ENCODE data around the gene YIF1B.

Gene YIF1B

DNA sequence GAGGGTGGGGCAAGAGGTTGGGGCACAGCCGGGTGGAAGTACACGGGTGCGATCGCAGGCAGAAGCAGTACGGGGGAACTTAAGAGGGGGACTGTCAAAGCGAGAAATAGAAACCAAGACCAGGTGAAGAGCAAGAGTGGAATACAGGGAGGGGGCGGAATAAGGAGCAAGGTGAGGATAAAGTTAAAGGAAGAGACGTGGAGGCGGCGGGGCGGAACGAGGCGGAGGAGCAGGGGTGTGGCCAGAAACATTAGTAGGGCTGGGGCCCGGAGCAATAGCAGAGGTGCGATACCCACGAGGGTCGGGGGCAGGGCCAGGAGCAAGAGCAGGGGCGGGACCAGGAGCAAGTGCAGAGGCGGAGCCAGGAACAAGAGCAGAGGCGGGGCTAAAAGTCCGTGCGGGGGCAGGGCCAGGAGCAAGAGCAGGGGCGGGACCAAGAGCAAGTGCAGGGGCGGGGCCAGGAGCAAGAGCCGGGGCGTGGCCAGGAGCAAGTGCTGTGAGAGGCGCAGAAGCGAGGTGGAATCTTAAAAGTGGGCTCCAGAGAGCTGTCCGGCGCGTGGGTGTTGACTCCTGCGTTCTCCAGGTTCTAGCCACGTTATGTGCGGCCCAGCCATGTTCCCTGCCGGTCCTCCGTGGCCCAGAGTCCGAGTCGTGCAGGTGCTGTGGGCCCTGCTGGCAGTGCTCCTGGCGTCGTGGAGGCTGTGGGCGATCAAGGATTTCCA, 21.1 kb upstream of the YIF1B start:
- peaks cover 9% of the 10 kb centered on the region for H3K27me3 Mint-ChIP-seq (ENCODE audit: low read depth, poor library complexity)
- H3K4me3 Mint-ChIP-seq, result peak overlapping the region; percentile 92
- TF ChIP-seq, protein P1, sequence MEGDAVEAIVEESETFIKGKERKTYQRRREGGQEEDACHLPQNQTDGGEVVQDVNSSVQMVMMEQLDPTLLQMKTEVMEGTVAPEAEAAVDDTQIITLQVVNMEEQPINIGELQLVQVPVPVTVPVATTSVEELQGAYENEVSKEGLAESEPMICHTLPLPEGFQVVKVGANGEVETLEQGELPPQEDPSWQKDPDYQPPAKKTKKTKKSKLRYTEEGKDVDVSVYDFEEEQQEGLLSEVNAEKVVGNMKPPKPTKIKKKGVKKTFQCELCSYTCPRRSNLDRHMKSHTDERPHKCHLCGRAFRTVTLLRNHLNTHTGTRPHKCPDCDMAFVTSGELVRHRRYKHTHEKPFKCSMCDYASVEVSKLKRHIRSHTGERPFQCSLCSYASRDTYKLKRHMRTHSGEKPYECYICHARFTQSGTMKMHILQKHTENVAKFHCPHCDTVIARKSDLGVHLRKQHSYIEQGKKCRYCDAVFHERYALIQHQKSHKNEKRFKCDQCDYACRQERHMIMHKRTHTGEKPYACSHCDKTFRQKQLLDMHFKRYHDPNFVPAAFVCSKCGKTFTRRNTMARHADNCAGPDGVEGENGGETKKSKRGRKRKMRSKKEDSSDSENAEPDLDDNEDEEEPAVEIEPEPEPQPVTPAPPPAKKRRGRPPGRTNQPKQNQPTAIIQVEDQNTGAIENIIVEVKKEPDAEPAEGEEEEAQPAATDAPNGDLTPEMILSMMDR (IDR thresholded peaks at IDR 0.05), result no peak
- DNase-seq, result peak; percentile 97
- peaks cover 4% of the 10 kb centered on the region for H3K36me3 Mint-ChIP-seq (ENCODE audit: low read depth)
- H3K9me3 Mint-ChIP-seq, result no peaks in the 10 kb centered on the region
- peaks cover 35% of the 10 kb centered on the region for H3K4me1 Mint-ChIP-seq
- H3K27ac Mint-ChIP-seq, result peak overlapping the region; percentile 97

DNA sequence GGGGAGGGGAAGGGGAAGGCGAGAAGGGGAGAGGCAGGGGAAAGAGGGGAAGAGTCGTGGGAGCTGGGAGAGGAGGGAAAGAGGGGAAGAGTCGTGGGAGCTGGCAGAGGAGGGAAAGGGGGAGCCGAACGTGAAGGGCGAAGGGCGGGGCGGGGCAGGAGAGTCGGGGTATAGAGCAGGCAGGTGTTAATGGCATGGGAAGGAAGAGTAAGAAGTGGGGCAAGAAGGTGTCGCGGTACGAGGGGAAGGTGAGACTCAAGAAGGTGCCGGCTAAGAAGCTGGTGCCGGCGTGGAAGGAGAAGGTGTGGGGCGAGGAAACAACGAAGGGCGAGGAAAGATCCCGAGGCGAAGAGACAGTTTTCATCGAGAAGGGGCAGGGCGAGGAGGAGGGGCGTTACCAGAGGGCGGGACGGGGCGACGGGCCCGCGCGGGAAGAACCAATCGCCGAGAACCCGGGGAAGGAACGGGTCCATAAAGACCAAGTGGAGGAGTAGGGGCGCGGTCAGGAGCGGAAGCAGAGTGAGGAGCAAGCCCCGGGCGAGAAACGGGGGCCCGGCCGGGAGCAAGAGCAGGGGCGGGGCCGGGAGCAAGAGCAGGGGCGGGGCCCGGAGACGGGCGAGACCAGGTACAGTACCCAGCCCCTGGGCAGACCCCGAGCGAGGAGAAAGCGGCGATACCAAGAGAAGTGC, 20.3 kb upstream of the YIF1B start:
- Mint-ChIP-seq H3K4me1 (peaks cover 34% of the 10 kb centered on the region), H3K27me3 (ENCODE audit: low read depth, poor library complexity) (peaks cover 11% of the 10 kb centered on the region)

DNA sequence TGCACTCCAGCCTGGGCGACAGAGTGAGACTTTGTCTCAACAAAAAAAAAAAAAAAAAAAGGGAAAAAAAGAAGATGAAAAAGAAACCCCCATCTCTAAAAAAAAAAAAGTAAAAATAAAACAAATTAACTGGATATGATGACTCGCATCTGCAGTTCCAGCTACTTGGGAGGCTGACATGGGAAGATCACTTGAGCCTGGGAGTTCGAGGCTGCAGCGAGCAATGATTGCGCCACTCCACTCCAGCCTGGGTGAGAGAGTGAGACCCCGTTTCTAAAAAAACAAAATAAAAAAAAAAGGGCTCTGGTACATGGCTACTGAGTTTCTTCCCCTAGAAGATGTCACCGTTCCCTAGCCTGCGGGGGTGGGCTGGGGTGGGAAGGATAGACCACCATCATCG, 17.5 kb upstream of the YIF1B start:
- no peak for DNase-seq
- peaks cover 12% of the 10 kb centered on the region for H3K4me1 Mint-ChIP-seq
- no peaks in the 10 kb centered on the region for H3K36me3 Mint-ChIP-seq (ENCODE audit: low read depth)
- H3K27ac Mint-ChIP-seq, result no peak overlapping the region
- no peaks in the 10 kb centered on the region for H3K9me3 Mint-ChIP-seq
- H3K27me3 Mint-ChIP-seq (ENCODE audit: low read depth, poor library complexity), result peaks cover 24% of the 10 kb centered on the region
- TF ChIP-seq, protein P1 (IDR thresholded peaks at IDR 0.05), result no peak
- H3K4me3 Mint-ChIP-seq, result no peak overlapping the region

More for the DNA sequence above, 20.3 kb upstream of the YIF1B start:
- peak; percentile 93 for DNase-seq
- Mint-ChIP-seq H3K4me3 (peak overlapping the region; percentile 92), H3K9me3 (no peaks in the 10 kb centered on the region), H3K27ac (peak overlapping the region; percentile 97), H3K36me3 (ENCODE audit: low read depth) (peaks cover 4% of the 10 kb centered on the region)
- TF ChIP-seq, protein P1 (IDR thresholded peaks at IDR 0.05), result no peak

DNA sequence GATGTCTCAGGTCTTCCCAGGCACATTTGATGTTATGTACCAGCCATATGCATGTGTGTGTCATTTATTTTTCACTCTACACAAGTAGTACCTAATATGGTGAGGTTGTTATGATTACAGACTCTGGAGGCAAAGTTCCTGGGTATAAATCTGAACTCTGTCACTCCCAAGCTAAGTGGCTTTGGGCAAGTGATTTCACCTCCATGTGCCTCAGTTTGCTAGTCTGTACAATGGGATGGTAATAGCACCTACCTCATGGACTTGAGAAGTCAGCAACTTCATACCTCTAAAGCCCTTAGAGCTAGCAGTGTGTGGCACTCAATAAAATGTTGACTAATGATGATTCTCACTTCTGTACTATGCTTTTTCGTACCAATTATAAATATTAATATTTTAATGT, 16.0 kb upstream of the YIF1B start:
- no peaks in the 10 kb centered on the region for H3K36me3 Mint-ChIP-seq (ENCODE audit: low read depth)
- no peak overlapping the region for H3K27ac Mint-ChIP-seq
- no peak overlapping the region for H3K4me3 Mint-ChIP-seq
- H3K4me1 Mint-ChIP-seq, result peaks cover 5% of the 10 kb centered on the region
- peaks cover 18% of the 10 kb centered on the region for H3K27me3 Mint-ChIP-seq (ENCODE audit: low read depth, poor library complexity)
- TF ChIP-seq, protein P1 (IDR thresholded peaks at IDR 0.05), result no peak
- DNase-seq, result no peak
- no peaks in the 10 kb centered on the region for H3K9me3 Mint-ChIP-seq

DNA sequence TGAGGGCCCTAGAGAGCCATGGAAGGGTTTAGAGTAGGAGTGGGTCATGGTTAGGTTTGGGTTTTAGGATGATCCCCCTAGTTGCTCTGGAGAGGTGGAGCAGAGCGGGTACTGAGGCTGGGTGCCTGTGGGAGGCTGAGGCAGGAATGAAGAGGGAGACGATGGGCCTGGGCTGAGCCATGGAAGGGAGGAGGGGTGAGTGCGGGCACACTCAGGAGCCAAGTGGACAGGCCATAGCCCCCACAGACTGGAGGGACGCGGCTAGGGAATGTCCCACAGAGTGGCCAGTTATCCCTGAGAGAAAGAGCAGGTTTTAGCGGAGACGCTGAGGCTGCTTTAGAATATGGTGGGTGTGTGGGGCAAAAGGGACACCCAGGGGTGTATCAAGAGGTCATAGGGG, 13.9 kb upstream of the YIF1B start:
- TF ChIP-seq, protein P1 (IDR thresholded peaks at IDR 0.05), result no peak
- Mint-ChIP-seq H3K4me3 (no peak overlapping the region), H3K4me1 (no peaks in the 10 kb centered on the region), H3K36me3 (ENCODE audit: low read depth) (no peaks in the 10 kb centered on the region), H3K27me3 (ENCODE audit: low read depth, poor library complexity) (peaks cover 22% of the 10 kb centered on the region), H3K27ac (no peak overlapping the region), H3K9me3 (no peaks in the 10 kb centered on the region)
- DNase-seq, result no peak
